Smooth muscle cell of trachea (primary cell): Measurements from ENCODE around the gene TTC3. TPM values are rescaled to one million over a fixed set of nuclear protein-coding genes. Genes with fewer than 3 reads are reported as not detected.

Experiments
- total RNA-seq: library from RNA; depleted of rRNA; stranded (reverse); fragments of >200 nt; gene quantifications from 2 replicates; pipeline ENCODE4 v1.2.1, GENCODE V29; 2014

The TTC3 gene
- 241 and 353 TPM in 2 replicates for total RNA-seq

GRCh38 chr21:37072988-37073416 lies at the start of gene TTC3, which contains the start of gene PIGP:
Gene TTC3 (plus strand): TSS chr21:37073254. CDS start chr21:37087258, 14,004 bp downstream.
Gene PIGP (minus strand): TSS chr21:37073071. CDS start chr21:37072515, 556 bp downstream.

Other genes starting within 250 kb of the TTC3 start
- 38.9 and 42.2 TPM in 2 replicates for gene HLCS, start 106.6 kb upstream of the TTC3 start, total RNA-seq
- gene RIPPLY3, start 66.6 kb upstream of the TTC3 start, total RNA-seq: not detected in 2 replicates
- gene PIGP, start 183 bp upstream of the TTC3 start, total RNA-seq: 3.9 and 7.3 TPM in 2 replicates
- 89.6 and 104 TPM in 2 replicates for gene VPS26C, start 194.1 kb downstream of the TTC3 start, total RNA-seq